Measurements from ENCODE around the gene PANK2. TPM values are rescaled to one million over a fixed set of nuclear protein-coding genes. Genes with fewer than 3 reads are reported as not detected.

PANK2 gene
- total and polyA plus RNA-seq, 2 of the 8 experiments (the other 6 are each of a cell fraction or from before 2014, with no cell fraction given): 17.1 to 57.5 TPM

DNA sequence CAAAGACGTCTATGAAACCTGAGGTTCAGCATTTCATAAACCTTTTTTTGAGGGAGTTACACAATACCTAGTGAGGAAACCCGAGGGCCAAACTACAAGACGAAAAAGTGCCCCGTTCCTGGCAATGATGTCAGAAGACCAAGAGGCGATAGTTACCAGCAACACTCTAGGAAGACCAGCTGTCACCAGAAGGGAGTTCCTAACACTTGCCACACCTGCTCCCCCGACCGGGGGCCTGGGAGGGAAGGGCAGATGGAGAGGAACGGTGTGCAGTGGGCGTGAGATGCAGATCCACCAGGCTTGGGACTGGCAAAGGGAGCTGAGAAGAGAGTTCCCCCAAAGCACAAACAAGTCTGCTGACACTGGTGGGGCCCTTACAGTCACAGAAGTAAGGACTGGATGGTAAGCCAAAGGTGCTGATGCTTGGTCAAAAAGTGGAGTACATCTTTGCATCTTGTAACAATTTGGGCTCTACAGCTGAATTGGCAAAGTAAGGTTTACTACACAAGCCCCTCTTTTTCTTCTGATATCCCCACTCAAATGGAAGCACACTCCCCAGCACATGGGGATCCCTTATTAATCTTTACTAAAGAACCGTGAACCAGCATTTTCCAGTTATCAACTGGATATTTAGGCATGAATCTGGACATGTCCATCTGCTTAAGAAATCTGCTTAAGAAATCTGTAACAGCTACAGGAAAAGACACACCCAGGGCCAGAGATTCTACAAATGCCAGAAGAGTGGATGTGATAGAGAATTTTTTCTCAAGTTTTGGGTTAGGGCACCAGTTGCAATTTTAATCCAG, 38.5 kb downstream of the PANK2 start:
- H3K27ac ChIP-seq (ENCODE audit: low read depth, low read length): no peak overlapping the region
- no peak overlapping the region for H3K56ac ChIP-seq (replicated peaks; ENCODE audit: insufficient read length, low read depth, low read length)
- H3K4me1 ChIP-seq (replicated peaks in 1 of 4; ENCODE audit: control insufficient read depth in 3 of 4, insufficient read depth in 4 of 4, low read length in 3 of 4): peaks cover 0 to 19% (median 2%) of the 10 kb centered on the region in 4 experiments; a peak in 3 of 7 replicates
- peaks cover 4% of the 10 kb centered on the region for H3K79me1 ChIP-seq (ENCODE audit: low read depth, low read length)
- peaks cover 5 to 24% (median 11%) of the 10 kb centered on the region in 4 experiments; a peak in 6 of 8 replicates for H3K36me3 ChIP-seq (ENCODE audit: control insufficient read depth in 2 of 4, insufficient read depth in 4 of 4, low read length in 3 of 4)
- no peaks in the 10 kb centered on the region for H3K27me3 ChIP-seq (replicated peaks in 1 of 4; ENCODE audit: control insufficient read depth in 3 of 4, extremely low read depth in 1 of 4, insufficient read depth in 3 of 4, low read length in 3 of 4)
- H4K8ac ChIP-seq (ENCODE audit: extremely low read depth, insufficient read depth, low read length): no peak overlapping the region
- CTCF ChIA-PET (ENCODE audit: partially characterized antibody): interaction anchor here (0.6 to 4.2 kb wide), 7 partner anchors 10 to 174 kb away, joined by 3 to 33 read pairs (median 3); no protein-coding TSS in a partner anchor
- DNase-seq (ENCODE audit: low read depth in 1 of 2, low spot score in 2 of 2): peak in 1 of 2 experiments; percentile 61
- TF ChIP-seq POLR2A (IDR thresholded peaks at IDR 0.05; ENCODE audit: control extremely low read depth in 1 of 2, low read depth in 2 of 2, low read length in 2 of 2): peak; percentile 9 to 67; a peak in 2 of 3 replicates
- peak; percentile 82 for TF ChIP-seq POLR2AphosphoS5 (IDR thresholded peaks at IDR 0.05; ENCODE audit: low read depth, low read length)
- 0 out of 2 replicates have a peak, but pooled peaks have one; percentile 27 for TF ChIP-seq SP4 (IDR thresholded peaks at IDR 0.05; ENCODE audit: low read length)
- TF ChIP-seq RXRA (IDR thresholded peaks at IDR 0.05; ENCODE audit: insufficient read depth, low read depth, low read length): no peak
- H3K9me3 ChIP-seq (ENCODE audit: insufficient read depth in 2 of 2, low read depth in 1 of 2, low read length in 1 of 2): no peaks in the 10 kb centered on the region
- H2BK5ac ChIP-seq (ENCODE audit: low read depth, low read length): no peak overlapping the region
- no peak overlapping the region for H4K5ac ChIP-seq (ENCODE audit: insufficient read length, low read depth, low read length)
- H3K14ac ChIP-seq (ENCODE audit: insufficient read length): no peak overlapping the region
- H3K23me2 ChIP-seq (ENCODE audit: low read depth, low read length): no peaks in the 10 kb centered on the region
- no peak overlapping the region for H2AFZ ChIP-seq (ENCODE audit: low read length)
- H2BK12ac ChIP-seq (ENCODE audit: low read depth, low read length): no peak overlapping the region
- H2BK15ac ChIP-seq (ENCODE audit: low read length): no peak overlapping the region
- no peak overlapping the region for H2BK120ac ChIP-seq (replicated peaks; ENCODE audit: low read depth, low read length)
- H3K9ac ChIP-seq (replicated peaks in 1 of 4; ENCODE audit: extremely low read depth in 1 of 4, low read depth in 3 of 4, low read length in 3 of 4): no peak overlapping the region
- no peak overlapping the region for H2BK20ac ChIP-seq (ENCODE audit: low read length)
- no peak overlapping the region for H3K23ac ChIP-seq (ENCODE audit: insufficient read length)
- H4K91ac ChIP-seq (replicated peaks; ENCODE audit: insufficient read length, low read length): no peak overlapping the region
- no peak overlapping the region for H3K4ac ChIP-seq (replicated peaks; ENCODE audit: insufficient read length, low read depth, low read length)
- no peak overlapping the region for H2AK5ac ChIP-seq (ENCODE audit: low read depth, low read length)
- POLR2A ChIA-PET (ENCODE audit: partially characterized antibody): interaction anchor here (0.6 to 7.1 kb wide), 20 partner anchors 9 to 158 kb away, joined by 3 to 57 read pairs (median 4); no protein-coding TSS in a partner anchor
- 70% methylated on average over 10 of the region's 10 CpGs; no CpG with 5 or more reads in 1 of the 2 experiments for WGBS, 2 experiments (ENCODE audit: extremely low coverage in 1 of 2, insufficient coverage in 1 of 2, insufficient read length in 1 of 2, insufficient replicate concordance in 2 of 2, low coverage in 1 of 2, low lambda C conversion rate in 2 of 2, missing lambda C conversion rate in 1 of 2)
- H3K79me2 ChIP-seq (ENCODE audit: control insufficient read depth in 1 of 2, insufficient read depth in 2 of 2, low read length in 2 of 2): peaks cover 0 to 8% of the 10 kb centered on the region in 2 experiments; a peak in 1 of 4 replicates
- H3K4me3 ChIP-seq (ENCODE audit: extremely low read depth in 1 of 4, insufficient read depth in 2 of 4, low read depth in 3 of 4, low read length in 4 of 4): no peak overlapping the region
- no peak overlapping the region for H3K18ac ChIP-seq (ENCODE audit: extremely low read depth, low read length)
- H3K4me2 ChIP-seq (ENCODE audit: insufficient read depth in 1 of 2, low read depth in 2 of 2, low read length in 2 of 2): no peak overlapping the region
- H4K20me1 ChIP-seq (replicated peaks in 1 of 2; ENCODE audit: control insufficient read depth in 1 of 2, insufficient read depth in 2 of 2, low read length in 2 of 2): peaks cover 27 to 33% of the 10 kb centered on the region in 2 experiments
- FAIRE-seq: no peak
